Progenitor cell of endocrine pancreas (in vitro differentiated cells): ENCODE results near the gene PIM3. TPM values are rescaled to one million over a fixed set of nuclear protein-coding genes. Genes with fewer than 3 reads are reported as not detected.

Experiments used
- DNase-seq: peaks from one replicate; pipeline ENCODE4 v3.0.0; 2021; ENCODE audit warnings: low spot score; ENCODE audit not compliant: unreplicated experiment
- H3K27ac Mint-ChIP-seq: 2 replicates; pipeline ENCODE4 v1.8.0; 2021; ENCODE audit warnings: mild to moderate bottlenecking, moderate library complexity, mixed read lengths
- H3K27me3 Mint-ChIP-seq: 2 replicates; pipeline ENCODE4 v1.8.0; 2021; ENCODE audit warnings: mixed read lengths
- H3K36me3 Mint-ChIP-seq: 2 replicates; pipeline ENCODE4 v1.8.0; 2022; ENCODE audit warnings: mixed read lengths; ENCODE audit not compliant: insufficient read depth
- H3K4me1 Mint-ChIP-seq: 2 replicates; pipeline ENCODE4 v1.8.0; 2021; ENCODE audit warnings: low read depth, mixed read lengths
- H3K4me3 Mint-ChIP-seq: 2 replicates; pipeline ENCODE4 v1.8.0; 2021; ENCODE audit warnings: low read depth, mild to moderate bottlenecking, moderate library complexity, mixed read lengths
- H3K9me3 Mint-ChIP-seq: 2 replicates; pipeline ENCODE4 v1.8.0; 2021; ENCODE audit warnings: low read depth, mixed read lengths
- CTCF ChIP-seq: fragments of 200-600 bp; sonication (generic); IDR thresholded peaks from one replicate; pipeline ENCODE4 v1.5.0; 2021; ENCODE audit warnings: antibody characterized with exemption, mild to moderate bottlenecking; ENCODE audit not compliant: unreplicated experiment
- total RNA-seq: library from RNA; stranded (reverse); gene quantifications from 2 replicates; pipeline ENCODE4 v1.2.1, GENCODE V29; 2021

Gene PIM3
- total RNA-seq, 1 donor from 2014 or later, result 17.4 TPM

DNA sequence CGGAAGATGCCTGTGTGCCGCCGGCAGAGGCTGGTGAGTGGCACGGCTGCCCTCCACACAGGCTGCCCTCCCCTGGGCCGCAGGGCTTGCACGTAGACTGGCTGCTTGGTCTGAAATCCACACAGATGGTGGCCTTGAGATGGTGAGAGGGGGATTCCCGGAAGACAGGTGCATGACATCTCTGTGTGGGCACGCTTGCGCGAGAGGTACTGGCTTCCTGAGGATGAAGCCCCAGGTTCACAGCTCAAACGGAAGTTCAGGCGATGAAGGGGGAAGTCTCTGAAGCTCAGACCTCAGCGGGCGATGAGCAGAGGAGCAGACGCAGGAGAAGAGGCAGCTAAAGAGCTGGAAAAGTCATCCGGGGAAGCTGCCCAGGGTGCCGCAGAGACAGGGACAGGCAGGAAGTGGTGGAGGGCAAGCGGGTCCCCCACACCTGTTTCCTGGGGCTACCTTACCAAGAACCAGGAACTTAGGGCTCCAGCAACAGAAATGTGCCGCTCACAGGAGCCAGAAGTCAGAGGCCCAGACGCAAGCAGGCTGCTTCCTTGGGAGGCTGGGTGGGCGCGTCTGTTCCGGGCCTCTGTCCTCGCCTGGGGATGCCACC, 34.9 kb upstream of the PIM3 start:
- Mint-ChIP-seq H3K4me1 (no peaks in the 10 kb centered on the region), H3K27me3 (peaks cover 6% of the 10 kb centered on the region), H3K27ac (no peak overlapping the region), H3K9me3 (no peaks in the 10 kb centered on the region), H3K4me3 (no peak overlapping the region), H3K36me3 (peaks cover 4% of the 10 kb centered on the region)
- TF ChIP-seq CTCF, result no peak
- no peak for DNase-seq

DNA sequence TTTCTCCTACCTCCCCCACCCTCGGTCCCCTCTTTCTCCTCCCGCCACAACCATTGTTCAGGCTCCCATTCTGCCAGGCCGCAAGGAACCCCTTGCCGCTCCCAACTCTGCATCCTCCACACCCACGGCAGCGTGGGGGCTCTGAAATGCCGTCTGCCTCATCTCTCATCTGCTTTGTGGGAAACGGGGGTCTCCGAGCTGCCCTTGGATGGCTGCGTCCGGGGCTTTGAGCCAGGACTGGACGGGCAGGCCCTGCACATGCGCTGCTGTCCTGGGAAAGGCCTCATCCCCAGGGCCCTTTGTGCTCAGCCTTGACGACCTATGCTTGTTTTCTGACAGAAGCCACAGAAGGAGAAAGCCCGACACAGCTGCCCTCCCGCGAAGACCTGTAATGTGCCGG, 33.7 kb upstream of the PIM3 start:
- Mint-ChIP-seq H3K36me3 (peaks cover 4% of the 10 kb centered on the region), H3K4me1 (no peaks in the 10 kb centered on the region), H3K27ac (peak overlapping the region; percentile 3), H3K4me3 (no peak overlapping the region), H3K9me3 (no peaks in the 10 kb centered on the region), H3K27me3 (peaks cover 13% of the 10 kb centered on the region)
- TF ChIP-seq CTCF, result no peak
- no peak for DNase-seq

DNA sequence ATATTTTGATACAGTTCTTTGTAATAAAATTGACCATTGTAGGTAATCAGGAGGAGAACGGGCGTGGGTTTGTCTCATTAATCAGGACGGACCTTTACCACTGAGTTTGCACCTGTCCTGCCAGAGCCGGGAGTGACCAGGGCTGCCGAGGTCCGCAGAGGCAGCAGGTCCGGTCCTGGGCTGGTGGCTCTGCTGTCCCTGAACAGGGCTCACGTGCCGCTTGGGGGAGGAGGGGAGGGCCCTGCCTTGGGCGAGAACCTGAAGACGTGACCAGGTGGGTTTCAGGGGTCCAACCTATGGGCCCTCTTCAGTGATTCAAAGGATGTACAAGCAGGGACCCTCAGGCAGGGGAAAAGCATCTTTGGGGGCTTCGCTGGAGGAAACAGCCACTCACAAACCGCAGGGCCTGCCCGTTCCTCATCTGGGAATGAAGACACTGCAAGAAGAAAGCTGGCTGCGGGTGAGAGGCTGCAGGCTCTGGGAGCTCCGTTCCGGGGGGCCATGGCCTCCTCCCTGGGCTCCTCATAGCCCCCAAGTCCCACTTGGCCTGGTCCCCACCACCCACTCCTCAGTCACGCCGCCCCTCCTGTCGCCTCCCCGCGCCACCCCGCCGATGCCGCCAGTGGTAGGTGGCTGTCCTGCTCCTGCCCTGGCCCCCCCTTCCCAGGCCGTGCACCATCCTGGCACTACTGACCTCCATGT, 32.9 kb upstream of the PIM3 start:
- Mint-ChIP-seq H3K4me3 (no peak overlapping the region), H3K4me1 (no peaks in the 10 kb centered on the region), H3K27ac (no peak overlapping the region), H3K9me3 (no peaks in the 10 kb centered on the region), H3K36me3 (peaks cover 4% of the 10 kb centered on the region), H3K27me3 (peaks cover 13% of the 10 kb centered on the region)
- no peak for DNase-seq
- no peak for TF ChIP-seq CTCF

- DNase-seq, result no peak
- H3K27me3 Mint-ChIP-seq, result peaks cover 17% of the 10 kb centered on the region
- H3K4me3 Mint-ChIP-seq, result no peak overlapping the region
- H3K27ac Mint-ChIP-seq, result no peak overlapping the region
- H3K36me3 Mint-ChIP-seq, result peaks cover 4% of the 10 kb centered on the region
- no peaks in the 10 kb centered on the region for H3K9me3 Mint-ChIP-seq
- TF ChIP-seq CTCF, result no peak
- H3K4me1 Mint-ChIP-seq, result no peaks in the 10 kb centered on the region
Observed at GRCh38 chr22:49928185-49928495, 32.4 kb upstream of the PIM3 start.

DNA sequence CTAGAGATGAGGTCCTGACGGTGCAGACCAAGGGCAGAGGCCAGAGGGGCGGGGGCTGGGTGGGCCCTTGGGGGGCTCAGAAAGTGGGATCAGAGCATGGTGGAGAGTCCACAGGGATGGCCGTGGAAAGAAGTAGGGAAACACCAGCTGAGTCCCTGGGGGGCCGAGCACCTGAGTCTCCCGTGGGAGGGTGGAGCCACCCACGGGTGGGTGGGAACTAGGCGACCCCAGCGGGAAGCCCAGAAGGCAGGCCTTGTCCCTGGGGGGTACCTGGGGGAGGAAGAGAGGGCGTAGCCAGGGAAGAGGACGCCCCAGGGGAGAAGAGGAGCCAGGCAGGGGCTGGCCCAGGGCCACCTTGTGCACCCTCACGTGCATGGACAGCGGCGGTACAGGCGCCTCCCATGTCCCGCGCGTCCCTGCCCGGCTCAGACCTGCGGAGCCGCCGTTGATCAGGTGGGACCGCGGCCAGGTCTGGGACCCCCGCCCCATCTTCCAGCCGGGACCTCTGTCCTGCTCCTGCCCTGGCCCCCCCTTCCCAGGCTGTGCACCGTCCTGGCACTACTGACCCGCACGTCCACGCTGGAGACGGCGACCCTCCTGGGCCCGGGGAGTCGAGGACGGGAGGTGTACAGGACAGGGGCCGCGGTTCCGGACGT, 31.9 kb upstream of the PIM3 start:
- H3K27me3 Mint-ChIP-seq, result peaks cover 19% of the 10 kb centered on the region
- no peak for DNase-seq
- H3K4me3 Mint-ChIP-seq, result no peak overlapping the region
- H3K9me3 Mint-ChIP-seq, result no peaks in the 10 kb centered on the region
- TF ChIP-seq CTCF, result no peak
- no peaks in the 10 kb centered on the region for H3K4me1 Mint-ChIP-seq
- peaks cover 4% of the 10 kb centered on the region for H3K36me3 Mint-ChIP-seq
- H3K27ac Mint-ChIP-seq, result no peak overlapping the region
